Cortex of kidney (tissue), 1 donor: ENCODE measurements around the gene SLC6A18.

ENCODE experiments used
- DNase-seq: peaks from one replicate; lab custom pipeline; 2025; lab: John Stamatoyannopoulos, UW

The SLC6A18 gene

GRCh38 chr5:1186351-1187233, 38.6 kb upstream of the SLC6A18 start:
- DNase-seq: no peak

GRCh38 chr5:1187234-1187949, 37.8 kb upstream of the SLC6A18 start:
- DNase-seq: no peak

- DNase-seq: no peak
These were observed 37.2 kb upstream of the SLC6A18 start for GRCh38 chr5:1187950-1188334.

- DNase-seq: no peak
These were observed 36.7 kb upstream of the SLC6A18 start for GRCh38 chr5:1188464-1188863.

GRCh38 chr5:1189269-1189668, 35.9 kb upstream of the SLC6A18 start:
- DNase-seq: no peak

- no peak for DNase-seq
These were observed 34.9 kb upstream of the SLC6A18 start for GRCh38 chr5:1190278-1190677.

- no peak for DNase-seq
These were observed 34.3 kb upstream of the SLC6A18 start for GRCh38 chr5:1190837-1191239.

GRCh38 chr5:1192971-1193590, 32.1 kb upstream of the SLC6A18 start:
- no peak for DNase-seq

- no peak for DNase-seq
These were observed 31.6 kb upstream of the SLC6A18 start for GRCh38 chr5:1193591-1193985.

GRCh38 chr5:1194378-1194777, 30.8 kb upstream of the SLC6A18 start:
- no peak for DNase-seq

- no peak for DNase-seq
These were observed 29.7 kb upstream of the SLC6A18 start for GRCh38 chr5:1195439-1195838.

- no peak for DNase-seq
These were observed 29.3 kb upstream of the SLC6A18 start for GRCh38 chr5:1195916-1196315.

- DNase-seq: no peak
These were observed 28.6 kb upstream of the SLC6A18 start for GRCh38 chr5:1196562-1196961.

GRCh38 chr5:1197876-1198666, 27.1 kb upstream of the SLC6A18 start:
- DNase-seq: no peak

- no peak for DNase-seq
These were observed 25.9 kb upstream of the SLC6A18 start for GRCh38 chr5:1199340-1199648.

GRCh38 chr5:1199649-1200494, 25.3 kb upstream of the SLC6A18 start:
- DNase-seq: no peak

GRCh38 chr5:1200495-1201326, 24.5 kb upstream of the SLC6A18 start:
- no peak for DNase-seq

- DNase-seq: no peak
These were observed 23.7 kb upstream of the SLC6A18 start, which contains the start of gene SLC6A19 for GRCh38 chr5:1201327-1202025. TSS of gene SLC6A19 (plus strand) at chr5:1201595. CDS start at chr5:1201651, 56 bp downstream.

GRCh38 chr5:1202026-1202797, 23.0 kb upstream of the SLC6A18 start:
- no peak for DNase-seq
